DOHH2 (cell line): Measurements from ENCODE around the gene SRPK2.

ENCODE experiments used
- EZH2phosphoT487 ChIP-seq: fragments of 200-600 bp; sonication (generic); IDR thresholded peaks from 2 replicates; pipeline ENCODE4 v1.6.1; 2017; ENCODE audit warnings: borderline replicate concordance, mild to moderate bottlenecking, antibody characterized with exemption, low read length, moderate library complexity, mixed read lengths
- TF ChIP-seq, protein P1 (sequence below): fragments of 200-600 bp; sonication (generic); IDR thresholded peaks from one replicate; pipeline ENCODE4 v1.5.1; 2014; ENCODE audit warnings: antibody characterized with exemption, mild to moderate bottlenecking, low read depth, low read length; ENCODE audit not compliant: poor library complexity, severe bottlenecking

DNA sequence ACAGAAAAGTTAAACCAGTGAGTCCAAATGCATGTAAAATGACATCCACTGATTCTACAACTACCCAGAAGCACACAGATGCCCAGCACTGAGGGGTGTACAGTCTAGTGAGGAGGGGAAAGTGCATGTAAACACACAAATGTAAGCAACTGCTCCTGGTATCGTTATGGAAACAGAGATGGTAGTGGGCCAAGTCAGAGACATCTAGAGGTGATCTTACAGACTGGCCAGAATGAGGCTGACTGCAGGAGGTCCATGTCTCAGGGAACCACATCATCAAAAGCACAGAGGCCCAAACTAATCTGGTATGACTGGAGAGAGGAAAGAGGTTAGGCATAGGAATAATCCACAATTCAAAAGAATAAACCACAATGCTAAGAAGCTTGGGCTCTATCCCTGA, 176.5 kb downstream of the SRPK2 start:
- TF ChIP-seq, protein P1, sequence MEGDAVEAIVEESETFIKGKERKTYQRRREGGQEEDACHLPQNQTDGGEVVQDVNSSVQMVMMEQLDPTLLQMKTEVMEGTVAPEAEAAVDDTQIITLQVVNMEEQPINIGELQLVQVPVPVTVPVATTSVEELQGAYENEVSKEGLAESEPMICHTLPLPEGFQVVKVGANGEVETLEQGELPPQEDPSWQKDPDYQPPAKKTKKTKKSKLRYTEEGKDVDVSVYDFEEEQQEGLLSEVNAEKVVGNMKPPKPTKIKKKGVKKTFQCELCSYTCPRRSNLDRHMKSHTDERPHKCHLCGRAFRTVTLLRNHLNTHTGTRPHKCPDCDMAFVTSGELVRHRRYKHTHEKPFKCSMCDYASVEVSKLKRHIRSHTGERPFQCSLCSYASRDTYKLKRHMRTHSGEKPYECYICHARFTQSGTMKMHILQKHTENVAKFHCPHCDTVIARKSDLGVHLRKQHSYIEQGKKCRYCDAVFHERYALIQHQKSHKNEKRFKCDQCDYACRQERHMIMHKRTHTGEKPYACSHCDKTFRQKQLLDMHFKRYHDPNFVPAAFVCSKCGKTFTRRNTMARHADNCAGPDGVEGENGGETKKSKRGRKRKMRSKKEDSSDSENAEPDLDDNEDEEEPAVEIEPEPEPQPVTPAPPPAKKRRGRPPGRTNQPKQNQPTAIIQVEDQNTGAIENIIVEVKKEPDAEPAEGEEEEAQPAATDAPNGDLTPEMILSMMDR: no peak
- TF ChIP-seq EZH2phosphoT487: no peak
